Jurkat, Clone E6-1 (cell line): ENCODE results near the gene ARFGEF2.
"Not testable (repeated sequence)": the region's sequence is repeated elsewhere in the genome, so short reads cannot be mapped to it uniquely, and the experiment has no call there.

Source experiments
- DNase-seq: peaks from one replicate; pipeline ENCODE4 v3.0.0-alpha.2; 2011; ENCODE audit warnings: low read depth, low spot score
- H3K4me3 ChIP-seq: 2 replicates; pipeline ENCODE4 v1.5.1; 2011; ENCODE audit warnings: mild to moderate bottlenecking, low read length, control low read depth, moderate library complexity

ARFGEF2 gene

DNA sequence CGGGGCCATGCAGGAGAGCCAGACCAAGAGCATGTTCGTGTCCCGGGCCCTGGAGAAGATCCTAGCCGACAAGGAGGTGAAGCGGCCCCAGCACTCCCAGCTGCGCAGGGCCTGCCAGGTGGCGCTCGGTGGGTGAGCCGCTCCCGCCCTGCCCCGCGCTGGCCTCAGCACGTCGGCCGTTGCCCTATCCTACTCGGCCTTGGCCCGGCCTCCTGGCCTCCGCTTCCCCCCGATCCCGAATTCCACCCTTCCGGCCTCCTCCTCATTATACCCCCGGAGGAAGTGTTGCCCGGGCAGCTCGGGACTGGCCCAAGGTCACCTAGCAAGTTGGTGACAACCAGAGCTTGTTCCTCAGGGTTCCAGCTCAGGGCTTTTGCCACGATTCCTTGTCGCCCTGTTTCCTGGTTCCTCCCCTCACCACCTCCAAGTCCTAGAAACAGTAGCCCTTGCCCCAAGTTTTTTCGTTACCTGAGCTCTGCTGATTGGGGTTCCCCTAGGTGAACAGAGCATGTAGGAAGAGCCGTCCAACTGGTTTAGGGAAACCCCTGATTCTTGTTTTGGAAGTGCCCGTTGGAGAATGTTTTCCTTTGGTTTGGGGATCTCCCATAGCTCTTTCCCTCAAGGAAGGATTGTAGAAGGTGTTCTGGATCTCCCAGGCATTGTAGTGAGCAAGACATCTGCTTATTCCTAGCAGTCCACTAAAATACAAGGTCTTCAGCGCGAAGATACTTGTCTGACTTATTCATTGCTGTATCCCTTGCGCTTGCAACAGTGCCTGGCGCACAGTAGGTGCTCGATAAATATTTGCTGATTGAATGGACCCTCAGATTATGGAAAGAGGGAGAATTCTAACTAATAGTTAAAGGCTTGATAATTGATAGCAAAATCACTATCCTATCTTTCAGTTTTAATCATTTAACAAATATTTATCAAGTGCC lies 641 bp downstream of the ARFGEF2 start:
- DNase-seq: no peak
- peak overlapping the region; percentile 74 for H3K4me3 ChIP-seq

DNA sequence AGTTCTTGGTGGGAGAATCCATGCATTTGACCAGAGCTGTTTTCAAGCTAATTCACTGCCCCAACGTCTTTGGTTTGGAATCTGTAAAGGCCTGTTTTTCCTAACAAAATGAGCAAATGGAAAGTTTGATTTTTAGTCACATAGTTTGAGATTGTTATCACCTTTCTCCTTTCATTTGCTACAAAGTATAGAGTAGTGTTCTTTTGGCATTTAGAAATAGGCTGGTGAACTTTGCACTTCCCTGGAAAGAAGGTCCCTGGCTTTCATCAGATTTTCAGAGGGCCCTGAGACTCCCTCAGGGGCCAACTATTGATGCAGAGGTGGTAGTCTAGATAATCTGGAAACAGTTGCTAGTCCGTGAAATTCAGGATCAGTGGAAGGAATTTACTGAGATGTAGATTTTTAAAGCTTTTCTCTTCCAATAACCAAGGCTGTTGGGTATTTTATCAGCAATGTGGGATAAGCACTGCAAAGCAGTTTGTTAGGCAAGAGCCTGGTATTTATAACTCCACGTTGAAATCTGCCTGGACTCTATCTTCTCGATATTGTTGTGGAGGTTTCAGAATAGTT lies 1.7 kb downstream of the ARFGEF2 start:
- H3K4me3 ChIP-seq: no peak overlapping the region

GRCh38 chr20:48924756-48925109 lies 3.2 kb downstream of the ARFGEF2 start:
- H3K4me3 ChIP-seq: no peak overlapping the region
- no peak for DNase-seq

More for the DNA sequence above, 1.7 kb downstream of the ARFGEF2 start:
- no peak for DNase-seq

DNA sequence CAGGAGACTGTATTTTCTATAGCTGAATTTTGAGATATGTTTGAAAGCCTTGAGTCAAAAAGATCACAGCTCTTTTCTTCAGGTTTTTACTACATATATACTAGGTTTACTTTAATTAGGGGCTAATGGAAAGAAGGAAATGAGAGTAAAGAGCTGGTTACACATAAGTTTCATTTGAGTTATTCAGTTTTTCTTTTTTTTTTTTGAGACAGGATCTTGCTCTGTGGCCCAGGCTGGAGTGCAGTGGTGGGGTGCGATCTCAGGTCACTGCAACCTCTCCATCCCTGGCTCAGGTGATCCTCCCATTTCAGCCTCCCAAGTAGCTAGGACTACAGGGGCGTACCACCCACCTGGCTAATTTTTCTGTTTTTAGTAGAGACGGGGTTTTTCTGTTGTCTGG lies 4.8 kb downstream of the ARFGEF2 start:
- DNase-seq: no peak
- H3K4me3 ChIP-seq: no peak overlapping the region

- no peak for DNase-seq
- no peak overlapping the region for H3K4me3 ChIP-seq
Observed at GRCh38 chr20:48926821-48927220, 5.3 kb downstream of the ARFGEF2 start.

GRCh38 chr20:48928832-48929725 lies 7.6 kb downstream of the ARFGEF2 start:
- no peak overlapping the region for H3K4me3 ChIP-seq
- no peak for DNase-seq

- DNase-seq: no peak
- H3K4me3 ChIP-seq: no peak overlapping the region
Observed at GRCh38 chr20:48930035-48930434, 8.5 kb downstream of the ARFGEF2 start.

DNA sequence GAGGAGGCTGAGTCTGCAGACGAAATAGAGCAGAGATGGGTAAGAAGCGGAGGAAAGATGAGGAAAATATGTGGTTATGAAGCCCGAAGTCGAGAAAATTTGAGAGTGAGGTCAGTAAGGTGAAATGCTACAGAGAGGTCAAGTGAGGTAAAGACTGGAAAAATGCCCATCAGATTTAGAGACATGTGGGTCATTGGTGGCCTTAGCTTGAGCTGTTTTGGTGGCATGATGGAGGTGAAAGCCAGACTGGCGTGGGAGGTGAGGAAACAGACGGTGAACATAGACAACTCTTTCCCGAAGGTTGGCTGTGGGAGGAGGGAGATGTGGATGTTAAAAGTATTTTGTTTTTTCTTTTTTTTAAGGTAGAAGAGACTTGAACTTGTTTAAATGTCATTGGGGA lies 9.4 kb downstream of the ARFGEF2 start:
- no peak for DNase-seq
- no peak overlapping the region for H3K4me3 ChIP-seq

GRCh38 chr20:48931527-48932374 lies 10.2 kb downstream of the ARFGEF2 start:
- no peak for DNase-seq
- no peak overlapping the region for H3K4me3 ChIP-seq

- DNase-seq: no peak
- H3K4me3 ChIP-seq: no peak overlapping the region
Observed at GRCh38 chr20:48932375-48932941, 10.9 kb downstream of the ARFGEF2 start.

DNA sequence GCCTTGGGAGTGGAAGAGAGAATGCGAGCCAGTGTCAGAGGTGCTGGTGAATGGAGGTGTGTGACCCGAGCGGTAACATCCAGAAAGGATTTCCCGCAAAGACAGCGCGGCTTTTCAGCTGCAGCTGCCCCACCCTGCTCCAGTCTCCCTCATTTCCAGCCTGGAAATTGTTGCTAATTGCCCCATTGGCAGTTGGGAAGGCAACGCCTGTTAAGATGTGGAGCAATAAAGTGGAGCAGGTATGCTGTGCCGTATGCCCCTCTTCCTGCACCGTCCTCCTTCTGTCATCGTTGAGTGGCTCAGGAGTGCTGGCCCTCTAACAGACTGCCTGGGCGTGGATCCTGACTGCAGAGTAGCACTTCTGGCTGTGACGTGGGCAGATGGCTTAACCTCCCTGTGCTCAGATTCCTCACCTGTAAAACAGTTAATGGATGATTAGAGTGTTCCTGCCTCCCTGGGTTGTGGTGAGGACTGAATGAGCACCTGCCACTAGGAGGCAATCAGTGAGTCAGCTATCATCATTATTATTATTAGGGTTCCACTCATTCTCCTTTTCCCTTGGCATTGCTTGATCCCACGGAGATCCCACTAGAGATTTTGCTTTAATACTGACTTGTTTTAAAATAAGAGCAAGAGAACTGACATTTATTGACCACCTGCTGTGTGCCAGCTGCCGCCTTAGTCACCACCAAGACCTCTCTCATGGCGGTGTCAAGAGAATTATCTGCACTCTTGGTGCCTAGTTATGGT lies 11.7 kb downstream of the ARFGEF2 start:
- H3K4me3 ChIP-seq: no peak overlapping the region
- no peak for DNase-seq

DNA sequence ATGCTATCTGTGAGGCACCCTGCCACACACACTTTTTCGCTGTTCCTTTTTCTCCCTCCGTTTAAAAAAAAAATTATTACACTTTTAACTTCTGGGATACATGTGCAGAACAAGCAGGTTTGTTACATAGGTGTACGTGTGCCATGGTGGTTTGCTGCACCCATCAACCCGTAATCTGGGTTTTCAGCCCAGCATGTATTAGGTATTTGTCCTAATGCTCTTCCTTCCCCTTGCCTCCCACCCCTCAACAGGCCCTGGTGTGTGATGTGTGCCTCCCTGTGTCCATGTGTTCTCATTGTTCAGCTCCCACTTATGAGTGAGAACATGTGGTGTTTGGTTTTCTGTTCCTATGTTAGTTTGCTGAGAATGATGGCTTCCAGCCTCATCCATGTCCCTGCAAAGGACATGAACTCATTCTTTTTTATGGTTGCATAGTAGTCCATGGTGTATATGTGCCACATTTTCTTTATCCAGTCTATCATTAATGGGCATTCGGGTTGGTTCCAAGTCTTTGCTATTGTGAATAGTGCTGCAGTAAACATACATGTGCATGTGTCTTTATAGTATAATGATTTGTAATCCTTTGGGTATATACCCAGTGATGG lies 12.9 kb downstream of the ARFGEF2 start:
- DNase-seq, H3K4me3 ChIP-seq: not testable (repeated sequence)

DNA sequence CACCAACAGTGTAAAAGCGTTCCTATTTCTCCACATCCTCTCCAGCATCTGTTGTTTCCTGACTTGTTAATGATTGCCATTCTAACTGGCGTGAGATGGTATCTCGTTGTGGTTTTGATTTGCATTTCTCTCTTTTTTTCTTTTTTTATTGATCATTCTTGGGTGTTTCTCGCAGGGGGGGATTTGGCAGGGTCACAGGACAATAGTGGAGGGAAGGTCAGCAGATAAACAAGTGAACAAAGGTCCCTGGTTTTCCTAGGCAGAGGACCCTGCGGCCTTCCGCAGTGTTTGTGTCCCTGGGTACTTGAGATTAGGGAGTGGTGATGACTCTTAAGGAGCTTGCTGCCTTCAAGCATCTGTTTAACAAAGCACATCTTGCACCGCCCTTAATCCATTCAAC lies 13.5 kb downstream of the ARFGEF2 start:
- DNase-seq, H3K4me3 ChIP-seq: not testable (repeated sequence)

GRCh38 chr20:48936178-48936577 lies 14.7 kb downstream of the ARFGEF2 start:
- not testable (repeated sequence) for H3K4me3 ChIP-seq, DNase-seq

DNA sequence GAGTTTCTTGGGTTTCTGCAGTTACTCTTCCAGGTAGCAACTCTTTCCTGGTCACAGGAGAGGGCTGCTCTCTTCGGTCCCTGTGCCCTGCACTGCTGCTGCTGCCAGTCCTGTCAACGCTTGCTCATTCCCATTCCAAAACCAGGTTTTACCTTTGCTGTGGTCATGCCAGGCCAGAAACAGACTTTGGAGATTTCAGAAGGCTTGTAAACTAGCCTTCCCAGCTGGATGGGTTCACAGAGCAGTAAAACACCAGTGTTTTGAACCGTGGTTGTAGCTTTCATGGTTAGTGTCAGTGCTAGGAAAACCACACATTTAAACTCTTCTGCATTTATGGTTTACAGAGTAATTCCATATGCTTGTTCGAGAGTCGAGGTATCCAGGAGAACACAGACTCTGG lies 16.2 kb downstream of the ARFGEF2 start:
- no peak for DNase-seq
- H3K4me3 ChIP-seq: no peak overlapping the region

- DNase-seq: no peak
- no peak overlapping the region for H3K4me3 ChIP-seq
Observed at GRCh38 chr20:48938670-48939069, 17.2 kb downstream of the ARFGEF2 start.

DNA sequence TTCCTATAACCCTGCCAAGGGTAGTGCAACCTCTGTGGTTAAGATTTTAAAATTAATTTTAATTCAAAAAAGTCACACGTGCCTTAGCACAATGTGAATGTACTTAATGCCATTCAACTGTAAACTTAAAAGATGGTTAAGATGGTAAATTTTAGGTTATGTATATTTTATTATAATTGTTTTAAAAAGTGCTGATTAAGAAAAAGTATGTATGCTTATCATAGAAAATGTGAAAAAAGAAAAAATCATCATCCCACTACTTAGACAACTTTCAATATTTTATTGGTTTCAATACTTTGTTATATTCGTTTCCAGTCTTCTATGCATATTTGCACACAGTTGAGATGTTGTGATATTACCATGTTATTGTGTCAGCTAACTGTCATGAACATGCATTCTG lies 18.7 kb downstream of the ARFGEF2 start:
- DNase-seq: no peak
- H3K4me3 ChIP-seq: no peak overlapping the region

- DNase-seq: no peak
- H3K4me3 ChIP-seq: no peak overlapping the region
Observed at GRCh38 chr20:48941467-48941866, 20.0 kb downstream of the ARFGEF2 start.
